ENCODE results near the gene C2CD5. TPM values are rescaled to one million over a fixed set of nuclear protein-coding genes. Genes with fewer than 3 reads are reported as not detected.

C2CD5 gene
- total RNA-seq, 1 experiment from 2014 or later, result 35.4 TPM

DNA sequence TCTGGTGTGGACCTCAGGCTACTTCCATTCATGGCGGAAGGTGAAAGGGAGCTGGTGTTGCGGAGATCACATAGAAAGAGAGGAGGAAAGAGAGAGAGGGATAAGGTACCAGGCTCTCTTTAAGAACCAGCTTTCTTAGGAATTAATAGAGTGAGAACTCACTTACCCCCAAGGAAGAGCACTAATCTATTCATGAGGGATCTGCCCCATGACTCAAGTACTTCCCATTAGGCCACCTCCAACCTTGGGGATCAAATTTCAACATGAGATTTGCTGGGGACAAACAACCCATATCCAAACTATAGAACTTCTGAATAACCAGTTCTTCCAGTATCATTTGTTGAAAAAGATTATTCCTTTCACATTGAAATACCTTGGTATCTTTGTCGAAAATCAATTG is 34.0 kb upstream of the C2CD5 start:
- H3T11ph ChIP-seq (ENCODE audit: low read length), result no peak overlapping the region
- H3K4ac ChIP-seq (ENCODE audit: low read depth, low read length), result no peak overlapping the region
- H3K4me1 ChIP-seq (ENCODE audit: insufficient read depth, low read length), result no peaks in the 10 kb centered on the region; the same call in 1 of the 2 replicates
- DNase-seq, result no peak
- H3K79me2 ChIP-seq (ENCODE audit: insufficient read depth, low read length), result no peaks in the 10 kb centered on the region
- no peak overlapping the region for H2AK5ac ChIP-seq (ENCODE audit: insufficient read length, low read length)
- H2BK12ac ChIP-seq (ENCODE audit: insufficient read length, low read depth, low read length), result no peak overlapping the region
- no peaks in the 10 kb centered on the region for H3K27me3 ChIP-seq (ENCODE audit: insufficient read depth, low read length)
- H4K8ac ChIP-seq (replicated peaks; ENCODE audit: insufficient read length, low read depth, low read length), result no peak overlapping the region
- H3K23ac ChIP-seq (ENCODE audit: insufficient read length, low read depth, low read length), result no peak overlapping the region
- H2BK120ac ChIP-seq (ENCODE audit: low read depth, low read length, poor library complexity, severe bottlenecking), result no peak overlapping the region
- no peak overlapping the region for H3K4me2 ChIP-seq (ENCODE audit: insufficient read depth, insufficient read length, low read length)
- no peaks in the 10 kb centered on the region for H4K20me1 ChIP-seq (ENCODE audit: control insufficient read depth, insufficient read depth, insufficient read length)
- no peak overlapping the region for H2AFZ ChIP-seq (ENCODE audit: low read length)
- no peaks in the 10 kb centered on the region for H3K79me1 ChIP-seq (ENCODE audit: insufficient read depth, low read depth, low read length, poor library complexity, severe bottlenecking)
- TF ChIP-seq, protein P1, sequence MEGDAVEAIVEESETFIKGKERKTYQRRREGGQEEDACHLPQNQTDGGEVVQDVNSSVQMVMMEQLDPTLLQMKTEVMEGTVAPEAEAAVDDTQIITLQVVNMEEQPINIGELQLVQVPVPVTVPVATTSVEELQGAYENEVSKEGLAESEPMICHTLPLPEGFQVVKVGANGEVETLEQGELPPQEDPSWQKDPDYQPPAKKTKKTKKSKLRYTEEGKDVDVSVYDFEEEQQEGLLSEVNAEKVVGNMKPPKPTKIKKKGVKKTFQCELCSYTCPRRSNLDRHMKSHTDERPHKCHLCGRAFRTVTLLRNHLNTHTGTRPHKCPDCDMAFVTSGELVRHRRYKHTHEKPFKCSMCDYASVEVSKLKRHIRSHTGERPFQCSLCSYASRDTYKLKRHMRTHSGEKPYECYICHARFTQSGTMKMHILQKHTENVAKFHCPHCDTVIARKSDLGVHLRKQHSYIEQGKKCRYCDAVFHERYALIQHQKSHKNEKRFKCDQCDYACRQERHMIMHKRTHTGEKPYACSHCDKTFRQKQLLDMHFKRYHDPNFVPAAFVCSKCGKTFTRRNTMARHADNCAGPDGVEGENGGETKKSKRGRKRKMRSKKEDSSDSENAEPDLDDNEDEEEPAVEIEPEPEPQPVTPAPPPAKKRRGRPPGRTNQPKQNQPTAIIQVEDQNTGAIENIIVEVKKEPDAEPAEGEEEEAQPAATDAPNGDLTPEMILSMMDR (conservative IDR thresholded peaks at IDR 0.05), result no peak
- H2BK5ac ChIP-seq (ENCODE audit: insufficient read length, low read length), result no peak overlapping the region
- no peaks in the 10 kb centered on the region for H3K23me2 ChIP-seq (ENCODE audit: insufficient read length, low read depth, low read length, poor library complexity, severe bottlenecking)
- Mint-ChIP-seq H3K4me1 (peaks cover 3 to 4% of the 10 kb centered on the region in 2 experiments; a peak in 3 of 4 replicates), H3K9me3 (peaks cover 0 to 3% of the 10 kb centered on the region in 2 experiments; a peak in 2 of 5 replicates), H3K27ac (no peak overlapping the region), H3K4me3 (no peak overlapping the region), H3K36me3 (ENCODE audit: insufficient read depth in 1 of 3, low read depth in 3 of 3) (peaks cover 0 to 7% (median 3%) of the 10 kb centered on the region in 3 experiments; a peak in 4 of 7 replicates), H3K27me3 (ENCODE audit: low read depth) (no peaks in the 10 kb centered on the region)
- H3K9ac ChIP-seq (ENCODE audit: extremely low read depth, insufficient read length, low read length), result no peak overlapping the region
- no peak overlapping the region for H4K5ac ChIP-seq (ENCODE audit: insufficient read length, low read depth, low read length)
- H2BK15ac ChIP-seq (ENCODE audit: low read depth, low read length), result no peak overlapping the region
- no peak overlapping the region for H3K18ac ChIP-seq (ENCODE audit: insufficient read length, low read depth, low read length)
- H3K14ac ChIP-seq (ENCODE audit: insufficient read depth, low read length), result no peak overlapping the region
- no CpG with 5 or more reads among the region's 3 CpGs for WGBS (ENCODE audit: extremely low coverage, insufficient read length, low lambda C conversion rate)
- no peak overlapping the region for H4K91ac ChIP-seq (ENCODE audit: insufficient read length, low read depth, low read length)
- no peak overlapping the region for H3K27ac ChIP-seq (ENCODE audit: insufficient read length, low read depth, low read length)
- H3K9me3 ChIP-seq (ENCODE audit: control insufficient read depth, low read depth, low read length), result no peaks in the 10 kb centered on the region
- no peak overlapping the region for H2BK20ac ChIP-seq (ENCODE audit: low read depth, low read length, poor library complexity, severe bottlenecking)
- H3K56ac ChIP-seq (ENCODE audit: insufficient read length, low read depth, low read length), result no peak overlapping the region
